ENCODE measurements around the gene SULT1B1. TPM values are rescaled to one million over a fixed set of nuclear protein-coding genes. Genes with fewer than 3 reads are reported as not detected.

Gene SULT1B1
- total RNA-seq, 1 experiment from 2014 or later, result not detected

DNA sequence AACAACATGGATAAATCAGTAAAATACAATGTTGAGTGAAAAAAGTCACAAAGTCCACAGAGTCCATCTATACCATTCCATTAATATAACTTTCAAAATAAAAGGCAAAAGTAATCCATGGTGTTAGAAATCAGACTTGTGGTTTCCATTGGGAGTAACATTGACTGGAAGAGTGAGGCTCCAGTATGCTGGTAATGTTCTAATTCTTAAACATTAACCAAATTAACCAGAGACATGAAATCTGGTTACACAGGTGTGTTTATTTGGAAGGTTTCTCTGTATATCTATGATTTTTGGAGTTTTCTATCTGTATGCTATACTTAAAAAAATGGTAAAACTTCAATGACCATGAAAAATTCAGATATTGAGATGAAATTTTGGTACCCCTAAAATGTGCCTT, 42.6 kb downstream of the SULT1B1 start:
- Histone ChIP-seq H4K20me1 (ENCODE audit: control insufficient read depth, insufficient read depth, insufficient read length) (no peaks in the 10 kb centered on the region), H3K18ac (ENCODE audit: insufficient read length, low read depth, low read length) (no peak overlapping the region), H3K9me3 (ENCODE audit: control insufficient read depth, low read depth, low read length) (no peaks in the 10 kb centered on the region), H2BK12ac (ENCODE audit: insufficient read length, low read depth, low read length) (no peak overlapping the region), H2AFZ (ENCODE audit: low read length) (no peak overlapping the region), H3K79me1 (ENCODE audit: insufficient read depth, low read depth, low read length, poor library complexity, severe bottlenecking) (no peaks in the 10 kb centered on the region), H3K23ac (ENCODE audit: insufficient read length, low read depth, low read length) (no peak overlapping the region), H3K4ac (ENCODE audit: low read depth, low read length) (no peak overlapping the region), H3K27me3 (ENCODE audit: insufficient read depth, low read length) (no peaks in the 10 kb centered on the region), H3T11ph (ENCODE audit: low read length) (no peak overlapping the region), H4K91ac (ENCODE audit: insufficient read length, low read depth, low read length) (no peak overlapping the region), H2BK15ac (ENCODE audit: low read depth, low read length) (no peak overlapping the region), H3K23me2 (ENCODE audit: insufficient read length, low read depth, low read length, poor library complexity, severe bottlenecking) (no peaks in the 10 kb centered on the region), H2BK5ac (ENCODE audit: insufficient read length, low read length) (no peak overlapping the region), H3K14ac (ENCODE audit: insufficient read depth, low read length) (no peak overlapping the region), H3K56ac (ENCODE audit: insufficient read length, low read depth, low read length) (no peak overlapping the region), H2BK20ac (ENCODE audit: low read depth, low read length, poor library complexity, severe bottlenecking) (no peak overlapping the region), H3K4me1 (ENCODE audit: insufficient read depth, low read length) (no peaks in the 10 kb centered on the region), H4K5ac (ENCODE audit: insufficient read length, low read depth, low read length) (no peak overlapping the region), H2BK120ac (ENCODE audit: low read depth, low read length, poor library complexity, severe bottlenecking) (no peak overlapping the region), H3K4me2 (ENCODE audit: insufficient read depth, insufficient read length, low read length) (no peak overlapping the region), H4K8ac (replicated peaks; ENCODE audit: insufficient read length, low read depth, low read length) (no peak overlapping the region), H3K27ac (ENCODE audit: insufficient read length, low read depth, low read length) (no peak overlapping the region), H3K79me2 (ENCODE audit: insufficient read depth, low read length) (no peaks in the 10 kb centered on the region), H2AK5ac (ENCODE audit: insufficient read length, low read length) (no peak overlapping the region), H3K9ac (ENCODE audit: extremely low read depth, insufficient read length, low read length) (no peak overlapping the region)
- TF ChIP-seq, protein P1, sequence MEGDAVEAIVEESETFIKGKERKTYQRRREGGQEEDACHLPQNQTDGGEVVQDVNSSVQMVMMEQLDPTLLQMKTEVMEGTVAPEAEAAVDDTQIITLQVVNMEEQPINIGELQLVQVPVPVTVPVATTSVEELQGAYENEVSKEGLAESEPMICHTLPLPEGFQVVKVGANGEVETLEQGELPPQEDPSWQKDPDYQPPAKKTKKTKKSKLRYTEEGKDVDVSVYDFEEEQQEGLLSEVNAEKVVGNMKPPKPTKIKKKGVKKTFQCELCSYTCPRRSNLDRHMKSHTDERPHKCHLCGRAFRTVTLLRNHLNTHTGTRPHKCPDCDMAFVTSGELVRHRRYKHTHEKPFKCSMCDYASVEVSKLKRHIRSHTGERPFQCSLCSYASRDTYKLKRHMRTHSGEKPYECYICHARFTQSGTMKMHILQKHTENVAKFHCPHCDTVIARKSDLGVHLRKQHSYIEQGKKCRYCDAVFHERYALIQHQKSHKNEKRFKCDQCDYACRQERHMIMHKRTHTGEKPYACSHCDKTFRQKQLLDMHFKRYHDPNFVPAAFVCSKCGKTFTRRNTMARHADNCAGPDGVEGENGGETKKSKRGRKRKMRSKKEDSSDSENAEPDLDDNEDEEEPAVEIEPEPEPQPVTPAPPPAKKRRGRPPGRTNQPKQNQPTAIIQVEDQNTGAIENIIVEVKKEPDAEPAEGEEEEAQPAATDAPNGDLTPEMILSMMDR (conservative IDR thresholded peaks at IDR 0.05), result no peak
- DNase-seq, result no peak
- H3K4me1 Mint-ChIP-seq, result peaks cover 11 to 13% of the 10 kb centered on the region in 2 experiments
- no peaks in the 10 kb centered on the region for H3K36me3 Mint-ChIP-seq (ENCODE audit: insufficient read depth in 1 of 3, low read depth in 3 of 3)
- no peaks in the 10 kb centered on the region for H3K27me3 Mint-ChIP-seq (ENCODE audit: low read depth)
- no peaks in the 10 kb centered on the region for H3K9me3 Mint-ChIP-seq
- no peak overlapping the region for H3K27ac Mint-ChIP-seq
- no peak overlapping the region for H3K4me3 Mint-ChIP-seq

Measured in H9 (cell line).